Activated CD8-positive, alpha-beta T cell treated with anti-CD3 and anti-CD28 coated beads for 36 hours (primary cell): ENCODE measurements around the gene CEACAM18. TPM values are rescaled to one million over a fixed set of nuclear protein-coding genes. Genes with fewer than 3 reads are reported as not detected.

ENCODE experiments used
- ATAC-seq: fragments of 200-7000 bp; cut with Tn5 transposase; one replicate; pipeline ENCODE4 v1.10.0; 2021; ENCODE audit warnings: mild to moderate bottlenecking, moderate library complexity
- CTCF ChIA-PET: fragments of 350-600 bp; sonication (Branson Sonifier 250); formaldehyde crosslinking; loops from one replicate; lab custom pipeline; 2021; ENCODE audit warnings: antibody characterized with exemption; lab: Charles Lee
- POLR2A ChIA-PET: fragments of 350-600 bp; sonication (Branson Sonifier 250); formaldehyde crosslinking; loops from one replicate; lab custom pipeline; 2021; ENCODE audit warnings: antibody characterized with exemption; lab: Charles Lee
- DNase-seq: peaks from one replicate; pipeline ENCODE4 v3.0.0-alpha.2; 2020
- H3K27ac Mint-ChIP-seq: one replicate; pipeline ENCODE4 v1.8.0; 2021; ENCODE audit warnings: mild to moderate bottlenecking, mixed read lengths
- H3K27me3 Mint-ChIP-seq: one replicate; pipeline ENCODE4 v1.8.0; 2021; ENCODE audit warnings: mixed read lengths
- H3K36me3 Mint-ChIP-seq: one replicate; pipeline ENCODE4 v1.8.0; 2021; ENCODE audit warnings: low read depth, mixed read lengths
- H3K4me1 Mint-ChIP-seq: one replicate; pipeline ENCODE4 v1.8.0; 2021; ENCODE audit warnings: low read depth, mixed read lengths
- H3K4me3 Mint-ChIP-seq: one replicate; pipeline ENCODE4 v1.8.0; 2021; ENCODE audit warnings: mild to moderate bottlenecking, moderate library complexity, mixed read lengths
- H3K9me3 Mint-ChIP-seq: one replicate; pipeline ENCODE4 v1.8.0; 2021; ENCODE audit warnings: mixed read lengths
- CTCF ChIP-seq: fragments of 200-600 bp; IDR thresholded peaks from one replicate; pipeline ENCODE4 v1.8.0; 2022; ENCODE audit warnings: antibody characterized with exemption, mild to moderate bottlenecking
- intact Hi-C: fragments of 100-400 bp; cut with micrococcal nuclease; formaldehyde crosslinking; loops from one replicate; pipeline ENCODE4 v1.10.0; 2022
- total RNA-seq, 2 experiments: library from RNA; stranded (reverse); gene quantifications; one replicate each; pipeline ENCODE4 v1.2.3, GENCODE V29; 2021

Gene CEACAM18
- total RNA-seq, 2 experiments from 2014 or later, result not detected

GRCh38 chr19:51488491-51488890 lies 10.2 kb downstream of the CEACAM18 start:
- ChIA-PET CTCF (interaction anchor here (0.9 to 4.0 kb wide), 5 partner anchors 15 to 169 kb away, joined by 3 to 29 read pairs (median 5); no protein-coding TSS in a partner anchor), POLR2A (interaction anchor here (1.0 to 1.2 kb wide), 2 partner anchors 71 to 146 kb away, joined by 3 read pairs; partner anchors contain the start of gene SIGLEC10)
- no peaks in the 10 kb centered on the region for H3K36me3 Mint-ChIP-seq
- TF ChIP-seq CTCF, result no peak
- H3K9me3 Mint-ChIP-seq, result peaks cover 2% of the 10 kb centered on the region
- H3K27me3 Mint-ChIP-seq, result peaks cover 21% of the 10 kb centered on the region
- H3K4me1 Mint-ChIP-seq, result peaks cover 18% of the 10 kb centered on the region
- no peak for ATAC-seq
- H3K4me3 Mint-ChIP-seq, result no peak overlapping the region
- no peak overlapping the region for H3K27ac Mint-ChIP-seq
- intact Hi-C loops, result no loop called here
- no peak for DNase-seq

- peaks cover 21% of the 10 kb centered on the region for H3K4me1 Mint-ChIP-seq
- ChIA-PET POLR2A (interaction anchor here (1.0 to 1.2 kb wide), 2 partner anchors 72 to 147 kb away, joined by 3 read pairs; partner anchors contain the start of gene SIGLEC10), CTCF (interaction anchor here (0.9 to 4.0 kb wide), 3 partner anchors 15 to 168 kb away, joined by 3 to 29 read pairs (median 4); no protein-coding TSS in a partner anchor)
- DNase-seq, result peak; percentile 65
- H3K4me3 Mint-ChIP-seq, result no peak overlapping the region
- H3K9me3 Mint-ChIP-seq, result peaks cover 2% of the 10 kb centered on the region
- intact Hi-C loops, result no loop called here
- peak overlapping the region; percentile 72 for H3K27ac Mint-ChIP-seq
- no peak for TF ChIP-seq CTCF
- H3K36me3 Mint-ChIP-seq, result no peaks in the 10 kb centered on the region
- peak; percentile 94 for ATAC-seq
- H3K27me3 Mint-ChIP-seq, result peaks cover 23% of the 10 kb centered on the region
Measured at GRCh38 chr19:51489113-51489512, 10.8 kb downstream of the CEACAM18 start.

GRCh38 chr19:51490676-51491075 lies 12.3 kb downstream of the CEACAM18 start:
- no peak for DNase-seq
- intact Hi-C loops, result no loop called here
- H3K36me3 Mint-ChIP-seq, result no peaks in the 10 kb centered on the region
- H3K27ac Mint-ChIP-seq, result no peak overlapping the region
- TF ChIP-seq CTCF, result no peak
- ChIA-PET POLR2A (no interaction called here), CTCF (no interaction called here)
- H3K4me1 Mint-ChIP-seq, result peaks cover 21% of the 10 kb centered on the region
- ATAC-seq, result no peak
- peaks cover 18% of the 10 kb centered on the region for H3K27me3 Mint-ChIP-seq
- H3K4me3 Mint-ChIP-seq, result no peak overlapping the region
- peaks cover 2% of the 10 kb centered on the region for H3K9me3 Mint-ChIP-seq

- ATAC-seq (no peak), DNase-seq (no peak)
- no peak overlapping the region for H3K4me3 Mint-ChIP-seq
- H3K27ac Mint-ChIP-seq, result no peak overlapping the region
- no peaks in the 10 kb centered on the region for H3K9me3 Mint-ChIP-seq
- no peaks in the 10 kb centered on the region for H3K36me3 Mint-ChIP-seq
- no peak for TF ChIP-seq CTCF
- POLR2A ChIA-PET, result no interaction called here
- peaks cover 21% of the 10 kb centered on the region for H3K4me1 Mint-ChIP-seq
- peaks cover 19% of the 10 kb centered on the region for H3K27me3 Mint-ChIP-seq
- CTCF ChIA-PET, result interaction anchor here (0.6 kb wide), 1 partner anchor 219 kb away, joined by 3 read pairs; no protein-coding TSS in a partner anchor
- intact Hi-C loops, result no loop called here
Measured at GRCh38 chr19:51491586-51491985, 13.2 kb downstream of the CEACAM18 start.

GRCh38 chr19:51493776-51494175 lies 15.4 kb downstream of the CEACAM18 start:
- ATAC-seq, result no peak
- no peaks in the 10 kb centered on the region for H3K9me3 Mint-ChIP-seq
- POLR2A ChIA-PET, result no interaction called here

More at GRCh38 chr19:51493776-51494175, 15.4 kb downstream of the CEACAM18 start:
- Mint-ChIP-seq H3K27me3 (peaks cover 21% of the 10 kb centered on the region), H3K27ac (no peak overlapping the region), H3K36me3 (no peaks in the 10 kb centered on the region), H3K4me1 (peaks cover 12% of the 10 kb centered on the region), H3K4me3 (no peak overlapping the region)
- no peak for TF ChIP-seq CTCF
- CTCF ChIA-PET, result no interaction called here
- DNase-seq, result no peak
- intact Hi-C loops, result no loop called here
